ENCODE results near the gene TNRC18. TPM values are rescaled to one million over a fixed set of nuclear protein-coding genes. Genes with fewer than 3 reads are reported as not detected.

Gene TNRC18
- total RNA-seq, 1 donor from 2014 or later: 91.8 TPM

DNA sequence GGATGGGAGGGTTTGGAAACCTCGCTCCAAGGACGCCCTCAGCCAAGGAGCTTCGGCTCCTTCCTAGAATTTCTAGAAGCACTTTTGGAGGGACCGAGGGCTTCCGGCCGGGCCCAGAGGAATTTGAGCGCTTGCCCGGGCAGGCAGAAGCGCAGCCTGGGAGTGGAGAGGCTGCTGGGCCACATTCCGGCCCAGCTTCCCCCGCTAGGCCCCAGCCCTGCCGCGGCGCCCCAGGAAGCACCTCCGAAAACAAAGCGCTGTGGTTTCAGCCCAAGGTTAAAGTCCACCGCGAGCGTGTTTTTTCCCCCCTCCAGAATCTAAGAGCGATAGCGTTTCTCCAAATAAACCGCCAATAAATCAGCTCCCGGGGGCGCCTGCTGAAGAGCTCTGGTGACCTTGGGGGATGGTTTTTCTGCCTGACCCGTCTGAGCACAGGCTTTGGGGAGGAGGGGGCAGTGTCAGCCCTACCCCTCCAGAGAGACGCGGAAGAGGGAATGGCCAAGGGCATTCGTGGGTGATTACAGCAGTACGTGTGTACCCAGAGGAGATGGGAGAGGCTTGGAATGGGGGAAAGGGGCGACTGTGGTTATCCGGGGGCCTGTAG, 5.7 kb upstream of the TNRC18 start:
- peak overlapping the region; percentile 90 for H3K4me3 Mint-ChIP-seq (ENCODE audit: unreplicated experiment)
- peaks cover 22% of the 10 kb centered on the region for H3K36me3 Mint-ChIP-seq (ENCODE audit: low read depth, unreplicated experiment)
- peaks cover 25% of the 10 kb centered on the region for H3K27me3 Mint-ChIP-seq (ENCODE audit: unreplicated experiment)
- H3K27ac Mint-ChIP-seq (ENCODE audit: unreplicated experiment): peak overlapping the region; percentile 49
- peaks cover 11% of the 10 kb centered on the region for H3K4me1 Mint-ChIP-seq (ENCODE audit: unreplicated experiment)
- peak; percentile 36 for DNase-seq (ENCODE audit: low spot score)
- TF ChIP-seq CTCF (IDR thresholded peaks at IDR 0.05; ENCODE audit: unreplicated experiment): no peak
- H3K9me3 Mint-ChIP-seq (ENCODE audit: unreplicated experiment): no peaks in the 10 kb centered on the region

GRCh38 chr7:5428478-5429252, 5.0 kb upstream of the TNRC18 start:
- H3K9me3 Mint-ChIP-seq (ENCODE audit: unreplicated experiment): no peaks in the 10 kb centered on the region
- no peak overlapping the region for H3K27ac Mint-ChIP-seq (ENCODE audit: unreplicated experiment)
- H3K36me3 Mint-ChIP-seq (ENCODE audit: low read depth, unreplicated experiment): peaks cover 21% of the 10 kb centered on the region
- peak; percentile 38 for DNase-seq (ENCODE audit: low spot score)
- peaks cover 25% of the 10 kb centered on the region for H3K27me3 Mint-ChIP-seq (ENCODE audit: unreplicated experiment)
- no peak for TF ChIP-seq CTCF (IDR thresholded peaks at IDR 0.05; ENCODE audit: unreplicated experiment)
- peak overlapping the region; percentile 83 for H3K4me3 Mint-ChIP-seq (ENCODE audit: unreplicated experiment)
- H3K4me1 Mint-ChIP-seq (ENCODE audit: unreplicated experiment): peaks cover 11% of the 10 kb centered on the region

GRCh38 chr7:5426226-5426475, 2.5 kb upstream of the TNRC18 start:
- Mint-ChIP-seq H3K9me3 (ENCODE audit: unreplicated experiment) (no peaks in the 10 kb centered on the region), H3K27ac (ENCODE audit: unreplicated experiment) (peak overlapping the region; percentile 99), H3K4me3 (ENCODE audit: unreplicated experiment) (peak overlapping the region; percentile 99), H3K4me1 (ENCODE audit: unreplicated experiment) (peaks cover 5% of the 10 kb centered on the region), H3K36me3 (ENCODE audit: low read depth, unreplicated experiment) (peaks cover 10% of the 10 kb centered on the region), H3K27me3 (ENCODE audit: unreplicated experiment) (peaks cover 27% of the 10 kb centered on the region)
- no peak for DNase-seq (ENCODE audit: low spot score)
- TF ChIP-seq CTCF (IDR thresholded peaks at IDR 0.05; ENCODE audit: unreplicated experiment): no peak

DNA sequence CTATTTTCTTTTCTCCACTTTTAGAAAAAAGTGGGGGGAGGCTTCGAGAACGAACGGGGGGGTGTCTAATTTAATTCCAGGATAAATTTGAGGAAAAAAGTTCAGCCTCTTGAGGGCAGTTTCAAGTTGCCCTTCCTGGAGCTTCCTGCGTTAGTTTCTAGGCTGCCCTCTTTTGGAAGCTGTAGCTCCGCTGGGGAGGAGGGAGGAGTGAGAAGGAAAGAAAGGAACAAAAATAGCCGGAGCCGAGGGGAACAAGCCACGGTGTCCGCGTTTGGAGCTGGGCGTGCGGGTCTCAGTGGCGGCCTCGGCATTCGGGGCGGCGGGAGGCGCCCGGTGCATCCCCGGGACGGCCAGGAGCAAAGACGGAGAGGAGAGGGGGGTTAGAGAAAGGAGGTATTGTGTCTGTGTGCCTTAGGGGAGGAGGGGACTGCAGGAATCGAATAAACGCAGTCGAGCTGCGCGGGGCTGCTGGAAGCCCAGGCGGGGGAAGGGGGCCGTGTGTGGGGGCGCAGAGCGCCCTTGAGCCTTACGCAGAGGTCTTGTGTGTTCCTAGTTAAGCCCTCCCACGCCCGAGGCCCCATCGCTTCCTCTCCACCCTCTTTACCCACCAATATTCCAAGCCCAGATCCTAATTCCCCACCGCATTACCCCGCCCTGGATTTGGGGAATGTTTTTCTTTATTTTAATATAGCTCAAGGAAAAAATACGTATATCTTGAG, 2.0 kb upstream of the TNRC18 start:
- DNase-seq (ENCODE audit: low spot score): peak; percentile 60
- Mint-ChIP-seq H3K4me3 (ENCODE audit: unreplicated experiment) (peak overlapping the region; percentile 99), H3K27me3 (ENCODE audit: unreplicated experiment) (peaks cover 27% of the 10 kb centered on the region), H3K27ac (ENCODE audit: unreplicated experiment) (peak overlapping the region; percentile 99), H3K36me3 (ENCODE audit: low read depth, unreplicated experiment) (peaks cover 10% of the 10 kb centered on the region), H3K4me1 (ENCODE audit: unreplicated experiment) (peaks cover 5% of the 10 kb centered on the region), H3K9me3 (ENCODE audit: unreplicated experiment) (no peaks in the 10 kb centered on the region)
- no peak for TF ChIP-seq CTCF (IDR thresholded peaks at IDR 0.05; ENCODE audit: unreplicated experiment)
